Ishikawa (cell line): ENCODE data around the gene IVL.

ENCODE experiments used
- CREB1 ChIP-seq: IDR thresholded peaks from 2 replicates; pipeline ENCODE4 v1.6.1; 2012; ENCODE audit warnings: low read depth
- EP300 ChIP-seq: IDR thresholded peaks from 2 replicates; pipeline ENCODE4 v1.6.1; 2012; ENCODE audit warnings: borderline replicate concordance
- FOXM1 ChIP-seq: IDR thresholded peaks from 2 replicates; pipeline ENCODE4 v1.6.1; 2012; ENCODE audit warnings: low read depth, borderline replicate concordance
- TAF1 ChIP-seq: IDR thresholded peaks from 2 replicates; pipeline ENCODE4 v1.6.1; 2012; ENCODE audit warnings: low read depth, mild to moderate bottlenecking
- TCF12 ChIP-seq: IDR thresholded peaks from 2 replicates; pipeline ENCODE4 v1.6.1; 2012; ENCODE audit warnings: low read depth
- YY1 ChIP-seq: IDR thresholded peaks from 2 replicates; pipeline ENCODE4 v1.6.1; 2012; ENCODE audit warnings: low read depth
- TF ChIP-seq, protein P1 (sequence below): IDR thresholded peaks from 2 replicates; pipeline ENCODE4 v1.6.1; 2012

DNA sequence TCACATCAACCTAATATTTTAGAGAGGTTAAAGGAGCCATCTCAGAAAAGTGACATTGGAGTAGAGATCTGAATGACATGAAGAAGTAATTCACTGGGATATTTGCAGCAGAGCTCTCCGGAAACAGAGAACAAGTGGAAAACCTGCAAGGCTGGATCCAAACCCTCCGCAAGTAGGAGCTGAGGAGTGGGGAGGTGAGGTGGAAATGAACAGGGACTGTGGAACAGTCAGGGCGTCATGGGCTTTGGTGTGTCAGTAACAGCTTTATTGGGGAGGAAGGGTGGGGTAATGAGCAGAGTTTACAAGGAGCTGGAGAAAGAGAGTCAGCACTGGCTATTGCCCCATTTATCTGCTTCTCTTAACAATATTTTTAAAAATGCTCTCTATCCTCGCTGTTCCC, 9.3 kb upstream of the IVL start:
- TF ChIP-seq YY1 (no peak), TCF12 (no peak), EP300 (no peak), CREB1 (no peak), TAF1 (no peak), FOXM1 (no peak)
- TF ChIP-seq, protein P1, sequence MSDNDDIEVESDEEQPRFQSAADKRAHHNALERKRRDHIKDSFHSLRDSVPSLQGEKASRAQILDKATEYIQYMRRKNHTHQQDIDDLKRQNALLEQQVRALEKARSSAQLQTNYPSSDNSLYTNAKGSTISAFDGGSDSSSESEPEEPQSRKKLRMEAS = no peak
